Memory B cell (primary cell): ENCODE measurements around the gene GRIA4.

ENCODE experiments used
- ATAC-seq: fragments of 150-1000 bp; cut with Tn5 transposase; 2 replicates; pipeline ENCODE4 v1.10.0; 2021; ENCODE audit warnings: low read depth, mild to moderate bottlenecking, moderate library complexity
- DNase-seq, 2 donors: peaks; one replicate each; pipeline ENCODE4 v3.0.0; 2022; ENCODE audit warnings: low spot score in 2 of 2
- H3K27ac Mint-ChIP-seq: one replicate; pipeline ENCODE4 v1.8.0; 2022; ENCODE audit warnings: mild to moderate bottlenecking, moderate library complexity, mixed read lengths
- H3K27me3 Mint-ChIP-seq: one replicate; pipeline ENCODE4 v1.8.0; 2022; ENCODE audit warnings: mixed read lengths
- H3K36me3 Mint-ChIP-seq: one replicate; pipeline ENCODE4 v1.8.0; 2022; ENCODE audit warnings: mild to moderate bottlenecking, mixed read lengths
- H3K4me1 Mint-ChIP-seq: one replicate; pipeline ENCODE4 v1.8.0; 2022; ENCODE audit warnings: mixed read lengths
- H3K4me3 Mint-ChIP-seq: one replicate; pipeline ENCODE4 v1.8.0; 2022; ENCODE audit warnings: mild to moderate bottlenecking, moderate library complexity, mixed read lengths
- H3K9me3 Mint-ChIP-seq: one replicate; pipeline ENCODE4 v1.8.0; 2022; ENCODE audit warnings: mixed read lengths

Gene GRIA4

GRCh38 chr11:105899772-105900171 lies 289.9 kb downstream of the GRIA4 start:
- Mint-ChIP-seq H3K27ac (no peak overlapping the region), H3K4me1 (no peaks in the 10 kb centered on the region), H3K4me3 (no peak overlapping the region), H3K9me3 (peaks cover 2% of the 10 kb centered on the region), H3K27me3 (no peaks in the 10 kb centered on the region), H3K36me3 (no peaks in the 10 kb centered on the region)
- DNase-seq (no peak), ATAC-seq (no peak)

- H3K9me3 Mint-ChIP-seq = peaks cover 2% of the 10 kb centered on the region
Measured at GRCh38 chr11:105900515-105901035, 290.7 kb downstream of the GRIA4 start.

DNA sequence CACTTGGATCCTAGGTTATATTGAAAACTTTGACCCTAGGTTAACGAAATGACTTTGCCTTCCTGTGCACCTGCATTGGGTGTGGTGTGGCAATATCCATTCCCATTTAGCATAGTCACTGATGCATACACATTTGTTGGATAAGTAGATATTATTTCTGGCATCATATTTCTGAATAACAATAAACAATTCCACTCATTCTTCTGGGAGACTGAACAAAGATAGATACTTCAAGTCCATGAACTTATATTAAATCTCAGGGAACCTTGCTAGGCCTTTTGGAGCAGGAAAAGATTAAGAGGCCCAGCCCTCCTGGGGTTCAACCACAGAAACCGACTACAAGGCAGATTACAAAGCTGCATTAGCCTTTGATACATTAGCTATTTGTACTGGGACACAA lies 293.2 kb downstream of the GRIA4 start:
- Mint-ChIP-seq H3K4me3 (no peak overlapping the region), H3K36me3 (no peaks in the 10 kb centered on the region), H3K27me3 (peaks cover 4% of the 10 kb centered on the region), H3K9me3 (no peaks in the 10 kb centered on the region), H3K4me1 (no peaks in the 10 kb centered on the region), H3K27ac (no peak overlapping the region)
- DNase-seq = no peak
- ATAC-seq = no peak

More at GRCh38 chr11:105900515-105901035, 290.7 kb downstream of the GRIA4 start:
- Mint-ChIP-seq H3K27me3 (no peaks in the 10 kb centered on the region), H3K4me3 (no peak overlapping the region), H3K27ac (no peak overlapping the region), H3K4me1 (no peaks in the 10 kb centered on the region), H3K36me3 (no peaks in the 10 kb centered on the region)
- ATAC-seq (no peak), DNase-seq (no peak)

DNA sequence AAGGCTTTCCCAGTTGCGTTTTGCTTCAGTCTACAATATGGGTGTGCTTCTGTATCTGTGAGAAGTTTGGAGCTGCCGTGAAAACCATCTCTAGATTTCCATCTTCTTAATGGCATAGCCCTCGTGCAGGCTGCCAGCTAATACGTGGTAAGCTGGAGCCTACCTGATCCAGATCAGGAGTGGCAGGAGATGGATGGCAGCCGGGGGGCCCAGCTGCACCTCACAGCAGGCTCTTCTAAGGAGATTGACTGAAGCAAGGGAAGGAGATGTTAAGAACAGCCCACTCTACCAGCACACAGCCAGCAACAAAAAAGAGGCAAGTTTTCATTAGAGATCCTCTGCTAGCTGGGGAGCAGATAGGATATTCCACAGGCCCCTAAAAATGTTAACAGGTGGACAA lies 296.6 kb downstream of the GRIA4 start:
- peaks cover 4% of the 10 kb centered on the region for H3K27me3 Mint-ChIP-seq
- DNase-seq = no peak
- no peak overlapping the region for H3K27ac Mint-ChIP-seq
- no peaks in the 10 kb centered on the region for H3K4me1 Mint-ChIP-seq
- H3K4me3 Mint-ChIP-seq = no peak overlapping the region
- no peaks in the 10 kb centered on the region for H3K36me3 Mint-ChIP-seq
- H3K9me3 Mint-ChIP-seq = no peaks in the 10 kb centered on the region
- ATAC-seq = no peak

DNA sequence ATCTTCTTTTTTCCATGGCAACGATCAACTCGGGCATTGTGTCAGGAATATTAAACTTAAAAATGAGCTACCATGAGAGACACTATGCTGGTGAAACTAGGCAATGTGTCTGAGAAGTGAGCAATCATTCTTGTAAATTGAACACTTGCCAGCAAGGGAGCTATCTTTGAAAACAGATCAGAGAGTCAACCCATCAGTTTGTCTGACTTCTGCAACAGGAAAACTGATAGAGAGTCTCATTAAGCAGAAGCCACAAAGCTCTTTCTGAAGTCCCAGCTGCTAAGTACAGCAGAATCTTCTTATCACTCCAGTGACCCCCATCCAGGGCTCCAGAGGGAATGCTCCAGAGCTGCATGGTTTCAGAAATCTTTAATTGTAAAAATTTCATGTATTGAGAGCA lies 297.4 kb downstream of the GRIA4 start:
- Mint-ChIP-seq H3K27ac (no peak overlapping the region), H3K27me3 (peaks cover 4% of the 10 kb centered on the region), H3K4me3 (no peak overlapping the region), H3K4me1 (no peaks in the 10 kb centered on the region), H3K36me3 (no peaks in the 10 kb centered on the region), H3K9me3 (no peaks in the 10 kb centered on the region)
- ATAC-seq = no peak
- no peak for DNase-seq

- H3K27ac Mint-ChIP-seq = no peak overlapping the region
- ATAC-seq (no peak), DNase-seq (no peak)
- H3K36me3 Mint-ChIP-seq = no peaks in the 10 kb centered on the region
- H3K4me1 Mint-ChIP-seq = no peaks in the 10 kb centered on the region
- no peak overlapping the region for H3K4me3 Mint-ChIP-seq
- no peaks in the 10 kb centered on the region for H3K9me3 Mint-ChIP-seq
- peaks cover 5% of the 10 kb centered on the region for H3K27me3 Mint-ChIP-seq
Measured at GRCh38 chr11:105910095-105910715, 300.3 kb downstream of the GRIA4 start.

DNA sequence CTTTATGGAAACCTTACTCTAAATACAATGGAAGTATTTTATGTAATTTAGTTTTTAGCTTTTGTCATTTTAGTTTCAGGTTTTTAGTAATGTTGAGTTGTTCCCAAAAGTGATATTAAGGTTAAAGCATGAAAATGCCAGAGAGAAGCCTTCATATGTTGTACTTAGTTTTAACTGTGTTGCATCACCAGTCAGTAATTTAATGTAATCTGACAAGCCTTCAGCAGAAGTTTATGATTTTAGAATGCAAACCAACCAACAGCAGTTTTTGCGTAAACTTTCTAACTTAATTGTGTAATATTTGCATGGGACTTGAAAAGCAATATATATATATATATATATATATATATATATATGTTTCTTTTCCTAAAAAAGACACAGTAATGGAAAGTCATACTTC lies 301.6 kb downstream of the GRIA4 start:
- no peak overlapping the region for H3K27ac Mint-ChIP-seq
- ATAC-seq (no peak), DNase-seq (no peak)
- H3K4me3 Mint-ChIP-seq = no peak overlapping the region
- H3K36me3 Mint-ChIP-seq = no peaks in the 10 kb centered on the region
- no peaks in the 10 kb centered on the region for H3K4me1 Mint-ChIP-seq
- peaks cover 2% of the 10 kb centered on the region for H3K27me3 Mint-ChIP-seq
- no peaks in the 10 kb centered on the region for H3K9me3 Mint-ChIP-seq

DNA sequence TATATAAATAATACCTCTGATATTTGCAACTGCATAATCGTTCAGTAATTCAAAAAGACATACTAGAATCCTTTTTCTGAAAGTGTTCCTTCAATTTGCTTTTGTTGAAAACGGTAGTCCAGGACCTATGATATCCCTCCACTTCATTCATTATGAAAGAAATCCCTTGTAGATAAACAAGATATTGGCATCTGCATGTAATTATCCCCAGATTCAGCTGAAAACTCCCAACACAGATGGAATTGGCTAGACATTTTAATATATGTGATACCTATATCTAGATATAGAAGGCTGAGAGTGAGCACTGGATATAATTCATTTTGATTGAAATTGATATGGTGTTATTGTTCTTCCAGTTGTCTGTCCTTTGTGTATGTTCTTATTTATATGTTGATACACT lies 302.8 kb downstream of the GRIA4 start:
- Mint-ChIP-seq H3K9me3 (no peaks in the 10 kb centered on the region), H3K4me3 (no peak overlapping the region), H3K4me1 (no peaks in the 10 kb centered on the region), H3K36me3 (no peaks in the 10 kb centered on the region), H3K27ac (no peak overlapping the region), H3K27me3 (peaks cover 1% of the 10 kb centered on the region)
- ATAC-seq (no peak), DNase-seq (no peak)

- no peak for ATAC-seq
- Mint-ChIP-seq H3K4me1 (no peaks in the 10 kb centered on the region), H3K27me3 (peaks cover 1% of the 10 kb centered on the region), H3K9me3 (no peaks in the 10 kb centered on the region), H3K4me3 (no peak overlapping the region), H3K27ac (no peak overlapping the region), H3K36me3 (no peaks in the 10 kb centered on the region)
- DNase-seq = no peak
Measured at GRCh38 chr11:105915021-105915420, 305.1 kb downstream of the GRIA4 start.

DNA sequence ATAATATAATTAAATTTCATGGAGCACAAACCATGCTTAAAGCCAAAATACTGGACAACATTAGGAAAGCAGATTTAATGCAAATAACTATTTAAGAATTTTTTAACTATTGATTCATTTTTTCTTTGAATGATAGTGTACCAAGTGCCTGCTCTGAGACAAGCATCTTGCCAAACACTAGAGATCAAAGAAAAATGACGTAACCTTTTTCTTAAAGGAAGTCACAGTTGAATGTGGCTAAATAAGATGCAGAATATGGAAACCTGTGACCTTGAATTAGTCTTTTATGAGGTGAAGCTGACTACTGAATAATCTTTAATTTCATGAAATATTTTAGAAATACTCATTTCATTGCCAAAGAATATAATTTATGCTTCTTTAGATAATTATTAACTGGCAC lies 308.2 kb downstream of the GRIA4 start:
- Mint-ChIP-seq H3K4me1 (no peaks in the 10 kb centered on the region), H3K9me3 (no peaks in the 10 kb centered on the region), H3K27ac (no peak overlapping the region), H3K36me3 (no peaks in the 10 kb centered on the region), H3K27me3 (peaks cover 1% of the 10 kb centered on the region), H3K4me3 (no peak overlapping the region)
- DNase-seq (no peak), ATAC-seq (no peak)

GRCh38 chr11:105918600-105918999 lies 308.7 kb downstream of the GRIA4 start:
- no peaks in the 10 kb centered on the region for H3K36me3 Mint-ChIP-seq

GRCh38 chr11:105923252-105923651 lies 313.4 kb downstream of the GRIA4 start:
- H3K4me3 Mint-ChIP-seq = no peak overlapping the region
- DNase-seq (no peak), ATAC-seq (no peak)
- no peaks in the 10 kb centered on the region for H3K9me3 Mint-ChIP-seq
- H3K36me3 Mint-ChIP-seq = no peaks in the 10 kb centered on the region
- H3K4me1 Mint-ChIP-seq = no peaks in the 10 kb centered on the region
- no peak overlapping the region for H3K27ac Mint-ChIP-seq
- no peaks in the 10 kb centered on the region for H3K27me3 Mint-ChIP-seq

More at GRCh38 chr11:105918600-105918999, 308.7 kb downstream of the GRIA4 start:
- no peak for ATAC-seq
- Mint-ChIP-seq H3K9me3 (no peaks in the 10 kb centered on the region), H3K4me1 (no peaks in the 10 kb centered on the region), H3K27me3 (peaks cover 1% of the 10 kb centered on the region), H3K4me3 (no peak overlapping the region), H3K27ac (no peak overlapping the region)
- no peak for DNase-seq

GRCh38 chr11:105923807-105924206 lies 313.9 kb downstream of the GRIA4 start:
- Mint-ChIP-seq H3K27ac (no peak overlapping the region), H3K4me1 (no peaks in the 10 kb centered on the region), H3K9me3 (no peaks in the 10 kb centered on the region), H3K36me3 (no peaks in the 10 kb centered on the region), H3K27me3 (no peaks in the 10 kb centered on the region), H3K4me3 (no peak overlapping the region)
- ATAC-seq (no peak), DNase-seq (no peak)

DNA sequence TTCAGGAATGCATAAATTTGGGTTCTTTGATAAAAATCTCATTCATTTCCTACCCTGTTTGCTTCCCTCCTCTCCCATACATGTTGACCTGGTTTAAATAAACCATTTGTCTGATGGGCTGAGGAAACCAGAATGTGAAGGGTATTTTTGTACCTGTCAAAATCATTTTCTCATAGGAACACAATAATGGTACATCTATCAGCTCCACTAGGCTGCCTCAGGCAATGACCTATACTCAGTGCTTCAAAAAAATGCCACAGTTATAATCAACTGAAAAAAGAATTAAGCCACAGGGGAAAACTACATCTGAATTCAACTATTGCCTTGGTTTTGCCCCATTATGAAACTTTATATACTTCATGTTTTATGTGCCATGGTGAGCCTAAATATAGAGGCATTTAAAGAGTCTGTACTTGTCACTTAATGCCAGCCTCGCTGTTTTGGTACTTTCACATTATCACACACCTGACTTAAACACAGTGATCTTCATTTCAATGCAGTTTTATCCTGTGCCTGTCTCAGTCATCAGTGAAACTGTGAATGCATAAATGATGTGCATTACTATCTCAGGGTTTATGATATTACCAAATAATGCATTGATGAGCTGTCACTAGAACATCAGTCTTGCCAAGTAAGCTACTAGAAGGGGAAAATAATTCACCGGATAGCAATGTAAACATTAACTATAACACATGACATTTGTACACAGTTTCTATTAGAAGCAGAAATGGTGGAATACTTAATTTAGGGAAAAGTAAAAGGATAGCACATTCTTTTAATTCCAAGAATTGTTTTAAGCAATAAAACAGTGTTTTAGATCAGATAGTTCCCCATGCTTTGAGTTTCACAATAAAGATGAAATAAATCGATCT lies 319.4 kb downstream of the GRIA4 start:
- H3K27ac Mint-ChIP-seq = no peak overlapping the region
- no peaks in the 10 kb centered on the region for H3K4me1 Mint-ChIP-seq
- H3K36me3 Mint-ChIP-seq = no peaks in the 10 kb centered on the region
- no peaks in the 10 kb centered on the region for H3K9me3 Mint-ChIP-seq
- DNase-seq (no peak), ATAC-seq (no peak)
- no peaks in the 10 kb centered on the region for H3K27me3 Mint-ChIP-seq
- H3K4me3 Mint-ChIP-seq = no peak overlapping the region
